ENCODE data around the gene DEPP1. TPM values are rescaled to one million over a fixed set of nuclear protein-coding genes. Genes with fewer than 3 reads are reported as not detected.

DEPP1 gene
- total RNA-seq, 6 experiments from 2014 or later = 0.43 to 0.78 (median 0.52) TPM

DNA sequence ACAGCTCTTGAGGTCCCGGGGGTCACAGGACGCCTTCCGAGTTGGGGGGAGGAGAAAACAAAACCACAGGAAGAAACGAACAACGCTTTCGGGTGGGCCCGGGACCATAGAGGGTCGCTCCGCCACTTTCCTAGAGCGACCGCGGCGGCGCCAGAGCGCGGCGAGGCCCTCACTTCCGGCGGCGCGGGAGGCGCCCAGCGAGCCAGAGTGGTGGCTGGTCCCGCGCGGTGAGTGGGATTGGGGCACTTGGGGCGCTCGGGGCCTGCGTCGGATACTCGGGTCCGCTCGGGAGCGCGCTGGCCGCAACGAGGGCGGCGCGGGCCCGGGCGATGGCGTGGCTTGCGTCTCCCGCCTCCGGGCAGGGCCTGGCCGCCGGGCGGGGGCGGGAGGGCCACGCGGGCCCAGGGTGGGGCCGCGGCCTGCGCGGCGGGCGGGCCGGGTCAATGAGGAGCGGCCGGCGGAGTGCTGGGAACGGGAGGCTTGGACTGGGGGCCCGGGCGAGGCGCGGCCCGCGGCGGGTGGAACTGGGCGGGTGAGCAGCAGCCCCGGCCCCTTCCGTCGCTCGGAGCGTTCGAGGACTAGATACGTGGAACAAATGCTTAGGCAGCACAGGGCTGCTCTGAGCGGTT, 22.3 kb upstream of the DEPP1 start, which contains the start of gene ZNF22:
Gene ZNF22 (plus strand): TSS at position 172 of the 629 bp plus-strand sequence. CDS start 2,446 bp downstream, outside the sequence.
- peak within 1 kb of the TSS; percentile 95 for H3K27ac Mint-ChIP-seq

DNA sequence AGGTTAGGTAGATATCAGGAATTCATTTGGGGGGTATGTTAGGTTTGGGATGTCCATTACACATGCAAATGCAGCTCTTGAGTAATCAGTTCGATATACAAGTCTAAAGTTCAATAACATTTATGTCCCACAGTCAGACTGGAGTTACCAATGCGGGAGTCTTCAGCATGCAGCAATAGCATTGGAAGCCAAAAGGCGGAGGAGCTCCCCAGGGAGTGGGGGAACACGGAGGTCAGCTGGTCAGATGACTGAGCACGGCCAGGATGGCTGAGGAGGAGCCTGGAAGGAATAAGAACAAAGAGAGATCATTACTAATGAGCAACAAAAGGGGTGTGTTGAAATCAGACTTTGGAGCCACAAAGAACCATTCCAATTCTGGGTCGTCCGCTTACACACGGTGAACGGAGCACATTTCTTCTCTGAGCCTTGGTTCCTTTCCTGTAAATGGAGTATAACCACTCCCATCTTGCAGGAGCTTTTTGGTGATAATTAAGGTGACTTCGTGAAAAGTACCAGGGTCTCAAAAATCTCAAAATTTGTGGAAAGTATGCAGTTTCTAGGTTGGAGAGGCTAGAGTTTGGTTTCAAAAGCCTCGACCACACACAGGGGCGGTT, 21.6 kb upstream of the DEPP1 start:
- peaks cover 3% of the 10 kb centered on the region; the same call in 1 of the 2 replicates for H3K9me3 Mint-ChIP-seq
- DNase-seq = no peak
- H3K4me1 Mint-ChIP-seq (ENCODE audit: low read depth) = peaks cover 41% of the 10 kb centered on the region
- peaks cover 26% of the 10 kb centered on the region for H3K36me3 Mint-ChIP-seq (ENCODE audit: low read depth)
- peak overlapping the region; percentile 95 for H3K27ac Mint-ChIP-seq
- TF ChIP-seq, protein P1, sequence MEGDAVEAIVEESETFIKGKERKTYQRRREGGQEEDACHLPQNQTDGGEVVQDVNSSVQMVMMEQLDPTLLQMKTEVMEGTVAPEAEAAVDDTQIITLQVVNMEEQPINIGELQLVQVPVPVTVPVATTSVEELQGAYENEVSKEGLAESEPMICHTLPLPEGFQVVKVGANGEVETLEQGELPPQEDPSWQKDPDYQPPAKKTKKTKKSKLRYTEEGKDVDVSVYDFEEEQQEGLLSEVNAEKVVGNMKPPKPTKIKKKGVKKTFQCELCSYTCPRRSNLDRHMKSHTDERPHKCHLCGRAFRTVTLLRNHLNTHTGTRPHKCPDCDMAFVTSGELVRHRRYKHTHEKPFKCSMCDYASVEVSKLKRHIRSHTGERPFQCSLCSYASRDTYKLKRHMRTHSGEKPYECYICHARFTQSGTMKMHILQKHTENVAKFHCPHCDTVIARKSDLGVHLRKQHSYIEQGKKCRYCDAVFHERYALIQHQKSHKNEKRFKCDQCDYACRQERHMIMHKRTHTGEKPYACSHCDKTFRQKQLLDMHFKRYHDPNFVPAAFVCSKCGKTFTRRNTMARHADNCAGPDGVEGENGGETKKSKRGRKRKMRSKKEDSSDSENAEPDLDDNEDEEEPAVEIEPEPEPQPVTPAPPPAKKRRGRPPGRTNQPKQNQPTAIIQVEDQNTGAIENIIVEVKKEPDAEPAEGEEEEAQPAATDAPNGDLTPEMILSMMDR (IDR thresholded peaks at IDR 0.05) = no peak
- H3K4me3 Mint-ChIP-seq = peak overlapping the region; percentile 88
- peaks cover 2% of the 10 kb centered on the region; the same call in 1 of the 2 replicates for H3K27me3 Mint-ChIP-seq (ENCODE audit: insufficient read depth)

More for the DNA sequence above, 22.3 kb upstream of the DEPP1 start, which contains the start of gene ZNF22:
- peak; percentile 26 for DNase-seq
- peak within 1 kb of the TSS; percentile 90 for H3K4me3 Mint-ChIP-seq
- H3K27me3 Mint-ChIP-seq (ENCODE audit: insufficient read depth) = peaks cover 2% of the 10 kb centered on the region; the same call in 1 of the 2 replicates
- TF ChIP-seq, protein P1 (IDR thresholded peaks at IDR 0.05) = no peak; the same call in 1 of the 2 replicates
- H3K9me3 Mint-ChIP-seq = peaks cover 3% of the 10 kb centered on the region; the same call in 1 of the 2 replicates
- peaks cover 26% of the 10 kb centered on the region for H3K36me3 Mint-ChIP-seq (ENCODE audit: low read depth)
- peaks cover 38% of the 10 kb centered on the region for H3K4me1 Mint-ChIP-seq (ENCODE audit: low read depth)

DNA sequence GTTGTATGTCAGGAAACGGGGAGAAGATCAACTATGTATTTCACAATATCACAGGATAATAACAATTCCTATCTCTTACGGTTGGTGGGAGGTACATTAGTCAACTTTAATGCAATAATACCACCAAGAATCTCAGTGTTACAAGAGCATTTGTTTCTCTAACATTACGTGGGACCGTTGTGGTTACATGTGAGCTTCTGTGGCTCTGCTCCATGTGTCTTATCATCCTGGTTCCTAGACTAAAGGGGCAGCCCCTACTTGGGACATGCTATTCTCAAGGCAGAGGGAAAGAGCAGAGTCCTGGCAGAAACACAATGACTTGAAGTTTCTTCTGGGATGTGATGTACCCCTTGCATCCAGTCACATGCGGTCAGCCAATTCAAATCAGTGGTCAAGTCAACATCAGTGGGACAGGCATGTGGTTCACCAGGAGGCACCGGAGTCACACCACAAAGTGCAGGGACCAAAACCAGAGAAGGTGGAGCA, 19.6 kb upstream of the DEPP1 start:
- DNase-seq = no peak
- peaks cover 7% of the 10 kb centered on the region for H3K36me3 Mint-ChIP-seq (ENCODE audit: low read depth)
- H3K4me1 Mint-ChIP-seq (ENCODE audit: low read depth) = peaks cover 58% of the 10 kb centered on the region
- H3K27me3 Mint-ChIP-seq (ENCODE audit: insufficient read depth) = peaks cover 2% of the 10 kb centered on the region
- H3K4me3 Mint-ChIP-seq = no peak overlapping the region
- TF ChIP-seq, protein P1 (IDR thresholded peaks at IDR 0.05) = no peak
- peaks cover 1% of the 10 kb centered on the region; the same call in 1 of the 2 replicates for H3K9me3 Mint-ChIP-seq
- H3K27ac Mint-ChIP-seq = no peak overlapping the region

DNA sequence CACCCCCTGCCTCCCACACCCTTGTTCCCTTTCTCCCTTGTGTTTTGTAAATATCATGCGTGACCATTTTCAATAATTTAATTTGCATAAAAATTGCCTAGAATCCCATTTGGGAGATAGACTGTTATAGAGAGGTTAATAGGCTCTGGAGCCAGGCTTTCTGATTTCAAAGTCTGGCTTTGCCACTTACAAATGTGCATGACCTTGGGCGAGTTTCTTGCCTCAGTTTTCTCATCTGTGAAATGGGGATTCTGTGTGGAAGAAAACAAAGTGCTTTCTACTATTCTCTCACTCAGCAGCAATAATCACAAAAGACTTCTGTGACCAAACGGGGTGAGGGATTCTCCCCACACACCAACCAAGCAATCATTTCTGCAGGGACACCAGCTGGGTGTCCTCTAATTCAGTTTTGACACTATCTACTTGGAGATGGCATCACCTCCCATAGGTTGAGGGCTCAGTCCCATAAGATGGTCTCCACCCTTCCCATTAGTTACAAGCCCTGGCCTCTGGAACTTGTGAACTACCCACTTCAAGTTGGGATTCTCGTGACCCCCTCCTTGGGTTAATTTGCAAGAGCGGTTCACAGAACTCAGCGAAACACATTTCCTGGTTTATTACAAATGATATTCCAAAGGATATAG, 18.6 kb upstream of the DEPP1 start:
- H3K36me3 Mint-ChIP-seq (ENCODE audit: low read depth) = peaks cover 1% of the 10 kb centered on the region
- no peak overlapping the region for H3K27ac Mint-ChIP-seq
- TF ChIP-seq, protein P1 (IDR thresholded peaks at IDR 0.05) = no peak
- peaks cover 52% of the 10 kb centered on the region for H3K4me1 Mint-ChIP-seq (ENCODE audit: low read depth)
- no peaks in the 10 kb centered on the region for H3K9me3 Mint-ChIP-seq
- no peaks in the 10 kb centered on the region; the same call in none of the 2 replicates for H3K27me3 Mint-ChIP-seq (ENCODE audit: insufficient read depth)
- DNase-seq = no peak
- no peak overlapping the region for H3K4me3 Mint-ChIP-seq

DNA sequence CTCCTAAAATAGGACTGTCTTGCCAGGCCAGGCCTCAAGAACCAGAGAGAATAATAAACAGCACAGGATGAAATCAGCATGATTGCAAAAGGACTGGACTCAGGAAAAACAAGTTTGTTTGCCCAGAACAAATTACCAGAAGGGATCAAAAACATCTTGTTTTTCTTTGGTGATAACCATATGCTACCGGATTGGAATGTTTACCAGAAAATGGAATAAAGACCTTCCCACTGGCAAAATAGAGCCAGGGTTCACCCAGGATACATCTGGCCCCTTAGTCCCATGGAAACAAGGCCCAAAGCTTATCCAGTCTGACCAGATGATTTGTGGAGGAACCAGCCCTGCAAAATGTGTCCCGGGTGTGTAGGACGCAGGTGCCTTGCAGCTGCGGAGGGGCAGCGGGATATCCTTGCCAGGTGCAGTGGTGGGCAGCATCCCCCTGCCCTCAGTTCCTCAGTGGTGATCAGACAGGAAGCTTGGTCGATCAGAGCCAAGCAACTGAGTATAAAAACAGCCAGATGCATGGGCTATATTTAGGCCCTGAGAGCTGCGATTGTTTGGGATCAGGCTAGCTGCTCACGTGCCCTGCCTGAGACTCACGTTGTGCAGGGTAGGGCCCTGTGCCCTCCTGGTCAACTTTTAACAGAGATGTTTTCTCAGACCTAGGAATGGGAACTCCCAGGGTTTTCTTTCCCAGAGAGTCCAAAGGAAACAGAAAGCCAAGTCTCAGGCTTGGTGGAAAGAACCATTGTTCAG, 17.5 kb upstream of the DEPP1 start:
- 0 out of 2 replicates have a peak overlapping the region, but pooled peaks have one; percentile 9 for H3K27ac Mint-ChIP-seq
- H3K9me3 Mint-ChIP-seq = no peaks in the 10 kb centered on the region
- DNase-seq = no peak
- TF ChIP-seq, protein P1 (IDR thresholded peaks at IDR 0.05) = no peak
- H3K4me3 Mint-ChIP-seq = no peak overlapping the region
- H3K4me1 Mint-ChIP-seq (ENCODE audit: low read depth) = peaks cover 42% of the 10 kb centered on the region
- H3K27me3 Mint-ChIP-seq (ENCODE audit: insufficient read depth) = no peaks in the 10 kb centered on the region; the same call in none of the 2 replicates
- no peaks in the 10 kb centered on the region for H3K36me3 Mint-ChIP-seq (ENCODE audit: low read depth)

Measured in HFFc6 (cell line).